GM18858 (cell line): Measurements from ENCODE around the gene TTC36.
"Not testable (repeated sequence)": the region's sequence is repeated elsewhere in the genome, so short reads cannot be mapped to it uniquely, and the experiment has no call there.

Experiments used
- ATAC-seq: cut with Tn5 transposase; IDR thresholded peaks from one replicate; pipeline ENCODE4 v1.9.1; 2021; ENCODE audit not compliant: unreplicated experiment

The TTC36 gene, protein sequence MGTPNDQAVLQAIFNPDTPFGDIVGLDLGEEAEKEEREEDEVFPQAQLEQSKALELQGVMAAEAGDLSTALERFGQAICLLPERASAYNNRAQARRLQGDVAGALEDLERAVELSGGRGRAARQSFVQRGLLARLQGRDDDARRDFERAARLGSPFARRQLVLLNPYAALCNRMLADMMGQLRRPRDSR

GRCh38 chr11:118527109-118527508, at the start of gene TTC36:
Gene TTC36 (plus strand): TSS chr11:118527474. CDS start chr11:118527495, 21 bp downstream.
- ATAC-seq = no peak

GRCh38 chr11:118481238-118481637, 46.0 kb upstream of the TTC36 start:
- not testable (repeated sequence) for ATAC-seq

DNA sequence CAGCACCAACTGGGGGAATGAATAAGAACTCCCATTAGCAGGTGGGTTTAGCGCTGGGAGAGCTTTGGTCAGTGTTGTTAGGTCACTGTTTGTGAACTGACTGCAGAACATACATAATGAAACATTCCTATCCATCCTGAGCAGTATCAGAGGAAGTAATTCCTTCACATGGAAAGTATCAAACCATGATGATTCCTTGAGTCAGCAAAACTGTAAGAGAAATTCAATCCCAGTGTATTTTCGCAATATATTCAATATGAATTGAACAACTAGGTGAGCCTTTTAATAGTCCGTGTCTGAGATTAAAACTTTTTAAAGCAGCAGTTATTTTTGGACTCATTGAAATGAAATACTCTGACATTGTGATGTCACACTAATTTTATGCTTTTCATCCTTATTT, 42.9 kb upstream of the TTC36 start:
- no peak for ATAC-seq

GRCh38 chr11:118485273-118485672, 42.0 kb upstream of the TTC36 start:
- ATAC-seq = no peak

DNA sequence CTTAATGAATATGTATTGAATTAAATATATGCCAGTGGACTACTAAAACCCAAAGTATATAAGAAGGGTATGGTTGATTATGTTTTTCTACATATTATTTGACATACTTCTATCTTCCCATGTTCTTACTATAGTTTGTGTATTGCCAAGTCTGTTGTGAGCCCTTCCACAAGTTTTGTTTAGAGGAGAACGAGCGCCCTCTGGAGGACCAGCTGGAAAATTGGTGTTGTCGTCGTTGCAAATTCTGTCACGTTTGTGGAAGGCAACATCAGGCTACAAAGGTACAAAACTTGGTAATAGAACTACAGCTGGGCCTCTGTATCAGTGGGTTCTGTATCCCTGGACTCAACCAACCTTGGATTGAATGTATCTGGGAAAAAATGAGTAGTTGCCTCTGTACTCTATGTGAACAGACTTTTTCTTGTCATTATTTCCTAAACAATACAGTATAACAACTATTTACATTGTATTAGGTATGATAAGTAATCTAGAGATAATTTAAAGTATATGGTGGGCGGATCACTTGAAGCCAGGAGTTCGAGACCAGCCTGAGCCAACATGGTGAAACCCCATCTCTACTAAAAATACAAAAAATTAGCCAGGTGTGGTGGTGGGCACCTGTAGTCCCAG, 38.7 kb upstream of the TTC36 start:
- no peak for ATAC-seq

GRCh38 chr11:118491041-118491440, 36.2 kb upstream of the TTC36 start:
- no peak for ATAC-seq

DNA sequence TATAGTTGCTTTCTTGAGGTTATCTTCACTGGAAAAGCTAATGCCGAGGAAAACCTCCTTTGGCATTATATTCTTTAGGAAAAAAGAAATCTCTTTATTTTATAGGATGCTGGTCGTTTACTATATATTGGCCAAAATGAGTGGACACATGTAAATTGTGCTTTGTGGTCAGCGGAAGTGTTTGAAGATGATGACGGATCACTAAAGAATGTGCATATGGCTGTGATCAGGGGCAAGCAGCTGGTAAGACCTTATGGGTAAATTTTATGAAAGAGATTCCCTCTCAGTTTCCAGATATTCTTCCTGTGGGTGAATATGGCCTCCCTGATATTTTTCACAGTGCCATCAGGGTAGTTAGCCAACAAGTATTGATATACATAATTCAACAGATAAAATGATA, 29.4 kb upstream of the TTC36 start:
- ATAC-seq = no peak

GRCh38 chr11:118503216-118503615, 24.1 kb upstream of the TTC36 start:
- no peak for ATAC-seq

GRCh38 chr11:118511601-118512000, 15.7 kb upstream of the TTC36 start:
- ATAC-seq = no peak

- no peak for ATAC-seq
Measured at GRCh38 chr11:118514103-118514502, 13.2 kb upstream of the TTC36 start.

DNA sequence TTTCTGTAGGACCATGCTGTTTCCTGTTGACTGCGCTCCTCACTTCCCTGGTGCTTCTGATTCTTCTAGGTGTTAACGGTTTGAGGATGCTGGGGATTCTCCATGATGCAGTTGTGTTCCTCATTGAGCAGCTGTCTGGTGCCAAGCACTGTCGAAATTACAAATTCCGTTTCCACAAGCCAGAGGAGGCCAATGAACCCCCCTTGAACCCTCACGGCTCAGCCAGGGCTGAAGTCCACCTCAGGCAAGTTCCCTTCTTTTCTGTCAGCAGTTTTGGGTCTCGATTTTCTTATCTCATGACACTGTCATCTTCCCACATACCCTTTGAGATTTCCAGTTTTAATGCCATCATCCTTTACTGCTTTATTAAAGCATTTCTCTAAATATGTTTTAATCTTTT, 7.7 kb upstream of the TTC36 start:
- ATAC-seq = no peak

DNA sequence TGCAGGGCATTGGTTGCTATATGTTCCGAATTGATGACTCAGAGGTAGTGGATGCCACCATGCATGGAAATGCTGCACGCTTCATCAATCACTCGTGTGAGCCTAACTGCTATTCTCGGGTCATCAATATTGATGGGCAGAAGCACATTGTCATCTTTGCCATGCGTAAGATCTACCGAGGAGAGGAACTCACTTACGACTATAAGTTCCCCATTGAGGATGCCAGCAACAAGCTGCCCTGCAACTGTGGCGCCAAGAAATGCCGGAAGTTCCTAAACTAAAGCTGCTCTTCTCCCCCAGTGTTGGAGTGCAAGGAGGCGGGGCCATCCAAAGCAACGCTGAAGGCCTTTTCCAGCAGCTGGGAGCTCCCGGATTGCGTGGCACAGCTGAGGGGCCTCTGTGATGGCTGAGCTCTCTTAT, 5.4 kb upstream of the TTC36 start:
- no peak for ATAC-seq

- no peak for ATAC-seq
Measured at GRCh38 chr11:118522571-118523072, 4.7 kb upstream of the TTC36 start.

DNA sequence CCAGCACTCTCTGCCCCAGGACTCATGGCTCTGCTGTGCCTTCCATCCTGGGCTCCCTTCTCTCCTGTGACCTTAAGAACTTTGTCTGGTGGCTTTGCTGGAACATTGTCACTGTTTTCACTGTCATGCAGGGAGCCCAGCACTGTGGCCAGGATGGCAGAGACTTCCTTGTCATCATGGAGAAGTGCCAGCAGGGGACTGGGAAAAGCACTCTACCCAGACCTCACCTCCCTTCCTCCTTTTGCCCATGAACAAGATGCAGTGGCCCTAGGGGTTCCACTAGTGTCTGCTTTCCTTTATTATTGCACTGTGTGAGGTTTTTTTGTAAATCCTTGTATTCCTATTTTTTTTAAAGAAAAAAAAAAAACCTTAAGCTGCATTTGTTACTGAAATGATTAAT, 2.9 kb upstream of the TTC36 start:
- ATAC-seq = no peak

GRCh38 chr11:118524757-118525470, 2.4 kb upstream of the TTC36 start:
- ATAC-seq = no peak

GRCh38 chr11:118526688-118527087, 586 bp upstream of the TTC36 start:
- no peak for ATAC-seq

GRCh38 chr11:118528511-118528910, 1.2 kb downstream of the TTC36 start:
- ATAC-seq = no peak

DNA sequence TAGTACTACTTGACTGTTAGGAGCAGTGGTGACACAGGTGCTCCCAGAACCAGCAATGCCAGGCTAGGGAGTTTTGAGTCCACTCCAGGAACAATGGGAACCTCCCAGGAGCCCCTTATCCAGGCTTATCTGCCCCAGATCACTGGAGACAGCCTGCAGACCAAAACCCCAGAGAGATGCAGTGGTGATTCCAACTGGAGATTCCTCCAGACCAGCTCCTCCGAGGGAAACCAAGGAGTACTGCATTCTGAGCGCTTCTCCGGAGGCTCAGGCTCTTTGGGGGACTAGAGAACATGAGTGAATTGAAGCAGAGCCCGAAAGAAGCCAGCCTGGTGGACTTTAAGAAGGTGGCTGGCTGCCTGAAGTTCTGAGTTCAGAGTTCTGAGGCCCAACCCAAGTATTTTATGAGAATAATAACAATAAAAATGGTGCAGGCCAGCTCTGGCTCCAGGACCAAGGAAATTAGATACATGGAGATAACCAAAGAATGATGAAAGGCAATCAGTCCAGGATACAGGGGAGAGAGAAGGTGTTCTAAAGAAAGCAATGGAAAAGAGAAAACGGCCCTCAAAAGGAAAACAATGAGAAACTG, 2.4 kb downstream of the TTC36 start:
- no peak for ATAC-seq

DNA sequence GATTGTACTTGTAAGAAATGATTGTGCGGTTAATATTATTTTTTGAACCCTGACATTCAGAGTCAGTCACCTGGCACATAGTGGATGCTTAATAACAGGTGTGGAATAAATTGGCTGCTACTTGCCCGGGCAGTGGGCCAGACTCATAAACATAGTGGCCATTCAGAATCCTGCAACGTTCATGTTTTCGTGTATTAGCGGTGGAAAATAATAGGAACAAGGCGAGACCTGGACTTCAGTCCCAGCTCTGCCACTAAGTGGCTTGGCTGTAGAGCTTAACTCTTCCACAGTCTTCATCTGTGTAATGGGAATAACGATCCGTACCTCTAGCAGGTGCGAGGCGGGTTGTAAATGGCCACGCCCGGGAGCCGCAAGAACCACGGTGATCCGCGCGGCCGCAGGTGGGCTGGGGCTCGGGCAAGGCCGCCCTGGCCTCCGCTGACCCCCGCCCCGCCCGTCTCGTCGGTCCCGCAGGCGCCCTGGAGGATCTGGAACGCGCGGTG, 3.0 kb downstream of the TTC36 start:
- ATAC-seq = no peak

DNA sequence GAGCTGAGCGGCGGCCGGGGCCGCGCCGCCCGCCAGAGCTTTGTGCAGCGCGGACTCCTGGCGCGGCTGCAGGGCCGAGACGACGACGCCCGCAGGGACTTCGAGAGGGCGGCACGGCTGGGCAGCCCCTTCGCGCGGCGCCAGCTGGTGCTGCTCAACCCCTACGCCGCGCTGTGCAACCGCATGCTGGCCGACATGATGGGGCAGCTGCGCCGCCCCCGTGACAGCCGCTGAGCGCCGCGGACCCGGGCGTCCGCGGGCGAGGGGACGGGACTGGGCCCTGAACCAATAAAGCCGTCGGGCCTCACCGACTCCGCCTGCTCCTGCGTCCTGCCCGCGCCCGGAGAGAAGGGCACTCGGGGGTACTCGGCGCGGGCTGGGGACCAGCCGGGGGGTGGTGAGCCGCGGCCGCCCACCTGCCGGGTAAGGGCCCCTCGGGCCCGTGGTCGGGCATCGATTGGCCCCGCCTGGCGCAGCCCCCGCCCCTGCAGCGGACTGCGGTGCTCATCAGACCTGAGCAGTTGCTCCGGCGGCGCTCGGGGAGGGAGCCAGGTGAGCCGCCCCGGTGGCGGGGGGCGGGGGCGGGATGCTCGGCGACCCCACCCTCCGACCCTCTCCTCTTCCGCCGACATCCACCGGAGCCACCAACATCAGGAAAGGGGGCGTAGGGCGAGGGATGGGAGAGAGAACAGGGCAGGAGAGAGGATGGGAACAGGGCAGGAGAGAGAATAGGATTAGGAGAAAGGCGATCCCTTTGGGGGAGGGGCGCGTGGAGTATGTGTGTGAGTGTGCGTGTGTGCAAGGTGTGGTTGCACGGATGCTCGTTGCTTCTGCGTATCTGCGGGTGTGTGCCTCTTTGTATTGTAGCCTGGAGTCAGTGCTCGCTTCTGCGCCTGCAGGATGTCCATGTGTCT, 3.7 kb downstream of the TTC36 start, which contains the start of gene TMEM25:
TMEM25 (plus strand) TSS at position 510 of the 914 bp plus-strand sequence. CDS start 610 bp downstream, outside the sequence.
- ATAC-seq = peak; percentile 62
